Measurements from ENCODE around the gene MAP7D3. TPM values are rescaled to one million over a fixed set of nuclear protein-coding genes. Genes with fewer than 3 reads are reported as not detected.

MAP7D3 gene
- total RNA-seq, 1 donor from 2014 or later = 6.6 TPM

- no peaks in the 10 kb centered on the region for H3K27me3 Mint-ChIP-seq (ENCODE audit: unreplicated experiment)
- H3K9me3 Mint-ChIP-seq (ENCODE audit: unreplicated experiment) = no peaks in the 10 kb centered on the region
- DNase-seq (ENCODE audit: low spot score) = no peak
- TF ChIP-seq, protein P1, sequence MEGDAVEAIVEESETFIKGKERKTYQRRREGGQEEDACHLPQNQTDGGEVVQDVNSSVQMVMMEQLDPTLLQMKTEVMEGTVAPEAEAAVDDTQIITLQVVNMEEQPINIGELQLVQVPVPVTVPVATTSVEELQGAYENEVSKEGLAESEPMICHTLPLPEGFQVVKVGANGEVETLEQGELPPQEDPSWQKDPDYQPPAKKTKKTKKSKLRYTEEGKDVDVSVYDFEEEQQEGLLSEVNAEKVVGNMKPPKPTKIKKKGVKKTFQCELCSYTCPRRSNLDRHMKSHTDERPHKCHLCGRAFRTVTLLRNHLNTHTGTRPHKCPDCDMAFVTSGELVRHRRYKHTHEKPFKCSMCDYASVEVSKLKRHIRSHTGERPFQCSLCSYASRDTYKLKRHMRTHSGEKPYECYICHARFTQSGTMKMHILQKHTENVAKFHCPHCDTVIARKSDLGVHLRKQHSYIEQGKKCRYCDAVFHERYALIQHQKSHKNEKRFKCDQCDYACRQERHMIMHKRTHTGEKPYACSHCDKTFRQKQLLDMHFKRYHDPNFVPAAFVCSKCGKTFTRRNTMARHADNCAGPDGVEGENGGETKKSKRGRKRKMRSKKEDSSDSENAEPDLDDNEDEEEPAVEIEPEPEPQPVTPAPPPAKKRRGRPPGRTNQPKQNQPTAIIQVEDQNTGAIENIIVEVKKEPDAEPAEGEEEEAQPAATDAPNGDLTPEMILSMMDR (IDR thresholded peaks at IDR 0.05; ENCODE audit: unreplicated experiment) = no peak
- H3K4me1 Mint-ChIP-seq (ENCODE audit: unreplicated experiment) = peaks cover 7% of the 10 kb centered on the region
- H3K36me3 Mint-ChIP-seq (ENCODE audit: low read depth, unreplicated experiment) = no peaks in the 10 kb centered on the region
- H3K27ac Mint-ChIP-seq (ENCODE audit: unreplicated experiment) = no peak overlapping the region
- no peak overlapping the region for H3K4me3 Mint-ChIP-seq (ENCODE audit: unreplicated experiment)
Observed at GRCh38 chrX:136206916-136207315, 44.3 kb downstream of the MAP7D3 start.

- H3K4me1 Mint-ChIP-seq (ENCODE audit: unreplicated experiment) = peaks cover 7% of the 10 kb centered on the region
Observed at GRCh38 chrX:136205882-136206380, 45.3 kb downstream of the MAP7D3 start.

GRCh38 chrX:136204571-136204970 lies 46.6 kb downstream of the MAP7D3 start:
- Mint-ChIP-seq H3K9me3 (ENCODE audit: unreplicated experiment) (no peaks in the 10 kb centered on the region), H3K4me3 (ENCODE audit: unreplicated experiment) (no peak overlapping the region), H3K4me1 (ENCODE audit: unreplicated experiment) (no peaks in the 10 kb centered on the region), H3K36me3 (ENCODE audit: low read depth, unreplicated experiment) (no peaks in the 10 kb centered on the region), H3K27me3 (ENCODE audit: unreplicated experiment) (no peaks in the 10 kb centered on the region), H3K27ac (ENCODE audit: unreplicated experiment) (no peak overlapping the region)
- DNase-seq (ENCODE audit: low spot score) = peak; percentile 11
- TF ChIP-seq, protein P1 (IDR thresholded peaks at IDR 0.05; ENCODE audit: unreplicated experiment) = no peak

More at GRCh38 chrX:136205882-136206380, 45.3 kb downstream of the MAP7D3 start:
- Mint-ChIP-seq H3K9me3 (ENCODE audit: unreplicated experiment) (no peaks in the 10 kb centered on the region), H3K36me3 (ENCODE audit: low read depth, unreplicated experiment) (no peaks in the 10 kb centered on the region), H3K27me3 (ENCODE audit: unreplicated experiment) (no peaks in the 10 kb centered on the region), H3K27ac (ENCODE audit: unreplicated experiment) (no peak overlapping the region), H3K4me3 (ENCODE audit: unreplicated experiment) (no peak overlapping the region)
- DNase-seq (ENCODE audit: low spot score) = no peak
- TF ChIP-seq, protein P1 (IDR thresholded peaks at IDR 0.05; ENCODE audit: unreplicated experiment) = no peak

- Mint-ChIP-seq H3K36me3 (ENCODE audit: low read depth, unreplicated experiment) (no peaks in the 10 kb centered on the region), H3K27ac (ENCODE audit: unreplicated experiment) (no peak overlapping the region), H3K27me3 (ENCODE audit: unreplicated experiment) (no peaks in the 10 kb centered on the region), H3K4me3 (ENCODE audit: unreplicated experiment) (no peak overlapping the region), H3K9me3 (ENCODE audit: unreplicated experiment) (no peaks in the 10 kb centered on the region), H3K4me1 (ENCODE audit: unreplicated experiment) (no peaks in the 10 kb centered on the region)
- no peak for DNase-seq (ENCODE audit: low spot score)
- TF ChIP-seq, protein P1 (IDR thresholded peaks at IDR 0.05; ENCODE audit: unreplicated experiment) = no peak
Observed at GRCh38 chrX:136203951-136204350, 47.2 kb downstream of the MAP7D3 start.

GRCh38 chrX:136203438-136203837 lies 47.8 kb downstream of the MAP7D3 start:
- Mint-ChIP-seq H3K9me3 (ENCODE audit: unreplicated experiment) (no peaks in the 10 kb centered on the region), H3K27ac (ENCODE audit: unreplicated experiment) (no peak overlapping the region), H3K4me3 (ENCODE audit: unreplicated experiment) (no peak overlapping the region), H3K36me3 (ENCODE audit: low read depth, unreplicated experiment) (no peaks in the 10 kb centered on the region), H3K27me3 (ENCODE audit: unreplicated experiment) (no peaks in the 10 kb centered on the region), H3K4me1 (ENCODE audit: unreplicated experiment) (no peaks in the 10 kb centered on the region)
- DNase-seq (ENCODE audit: low spot score) = no peak
- TF ChIP-seq, protein P1 (IDR thresholded peaks at IDR 0.05; ENCODE audit: unreplicated experiment) = no peak

Measured in endothelial cell (in vitro differentiated cells).